Caco-2 (cell line): ENCODE results near the gene SEMA4B. TPM values are rescaled to one million over a fixed set of nuclear protein-coding genes. Genes with fewer than 3 reads are reported as not detected.

Experiments
- BruUV-seq: library from RNA; stranded (reverse); fragments of 400-500 nt; replicated peaks from 2 replicates; lab custom pipeline; 2021; lab: Mats Ljungman, UMichigan
- CTCF ChIA-PET: fragments of 300-600 bp; sonication (Branson Sonifier 250); formaldehyde crosslinking; loops from one replicate; lab custom pipeline; 2022; ENCODE audit warnings: antibody characterized with exemption; lab: Charles Lee
- POLR2A ChIA-PET: fragments of 300-600 bp; sonication (Branson Sonifier 250); formaldehyde crosslinking; loops from one replicate; lab custom pipeline; 2022; ENCODE audit warnings: antibody characterized with exemption; lab: Charles Lee
- DNase-seq, 2 experiments: peaks; one replicate each; pipeline versions ENCODE4 v3.0.0 to v3.0.0-alpha.2; 2020 to 2022
- H3K27me3 ChIP-seq: replicated peaks from 2 replicates; pipeline ENCODE4 v1.6.0; 2011; ENCODE audit warnings: low read length; ENCODE audit not compliant: control insufficient read depth, insufficient read depth
- H3K36me3 ChIP-seq: 2 replicates; pipeline ENCODE4 v1.5.1; 2011; ENCODE audit warnings: low read length; ENCODE audit not compliant: control insufficient read depth, insufficient read depth
- H3K4me1 ChIP-seq: fragments of 250-450 bp; sonication (Bioruptor Pico); 2 replicates; pipeline ENCODE4 v1.5.1; 2020; ENCODE audit warnings: mild to moderate bottlenecking
- H3K4me3 ChIP-seq: 2 replicates; pipeline ENCODE4 v1.5.1; 2011; ENCODE audit warnings: low read depth, mild to moderate bottlenecking, control low read depth, low read length
- H3K9me3 ChIP-seq: fragments of 250-450 bp; sonication (Bioruptor Pico); 2 replicates; pipeline ENCODE4 v1.5.1; 2020; ENCODE audit warnings: mild to moderate bottlenecking, moderate library complexity
- H3K27ac Mint-ChIP-seq: one replicate; pipeline ENCODE4 v1.8.0; 2022; ENCODE audit warnings: mixed read lengths; ENCODE audit not compliant: unreplicated experiment
- H3K27me3 Mint-ChIP-seq: one replicate; pipeline ENCODE4 v1.8.0; 2022; ENCODE audit warnings: mixed read lengths; ENCODE audit not compliant: insufficient read depth, unreplicated experiment
- H3K36me3 Mint-ChIP-seq: one replicate; pipeline ENCODE4 v1.8.0; 2022; ENCODE audit warnings: mild to moderate bottlenecking, mixed read lengths; ENCODE audit not compliant: insufficient read depth, unreplicated experiment
- H3K4me1 Mint-ChIP-seq: one replicate; pipeline ENCODE4 v1.8.0; 2022; ENCODE audit warnings: low read depth, mixed read lengths; ENCODE audit not compliant: unreplicated experiment
- H3K4me3 Mint-ChIP-seq: one replicate; pipeline ENCODE4 v1.8.0; 2022; ENCODE audit warnings: mild to moderate bottlenecking, moderate library complexity, mixed read lengths; ENCODE audit not compliant: unreplicated experiment
- H3K9me3 Mint-ChIP-seq: one replicate; pipeline ENCODE4 v1.8.0; 2022; ENCODE audit warnings: mixed read lengths; ENCODE audit not compliant: unreplicated experiment
- CTCF ChIP-seq, 2 experiments: fragments of 200-600 bp in 1 of 2; IDR thresholded peaks; 1 replicate in 1 of 2; 2 replicates in 1 of 2; pipeline versions ENCODE4 v1.5.1 to v1.8.0; 2011 to 2022; ENCODE audit warnings: antibody characterized with exemption in 1 of 2, control low read depth in 1 of 2, inconsistent platforms in 1 of 2, low read depth in 1 of 2, low read length in 1 of 2, mild to moderate bottlenecking in 1 of 2, moderate library complexity in 1 of 2; ENCODE audit not compliant: insufficient read depth in 1 of 2, severe bottlenecking in 1 of 2, unreplicated experiment in 1 of 2
- intact Hi-C: fragments of 100-400 bp; cut with micrococcal nuclease; formaldehyde crosslinking; loops from one replicate; pipeline ENCODE4 v1.10.0; 2022; ENCODE audit not compliant: unreplicated experiment
- total RNA-seq: library from RNA; stranded (reverse); gene quantifications from 2 replicates; pipeline ENCODE4 v1.2.3, GENCODE V29; 2022

SEMA4B gene
- total RNA-seq, 1 experiment from 2014 or later = 13.9 TPM

- intact Hi-C loops = no loop called here
- Histone ChIP-seq H3K4me1 (no peaks in the 10 kb centered on the region; the same call in 1 of the 2 replicates), H3K27me3 (no peaks in the 10 kb centered on the region), H3K36me3 (no peaks in the 10 kb centered on the region; the same call in 1 of the 2 replicates), H3K4me3 (no peak overlapping the region), H3K9me3 (no peaks in the 10 kb centered on the region)
- H3K9me3 Mint-ChIP-seq = no peaks in the 10 kb centered on the region
- H3K36me3 Mint-ChIP-seq = peaks cover 5% of the 10 kb centered on the region
- H3K27ac Mint-ChIP-seq = no peak overlapping the region
- CTCF ChIA-PET = no interaction called here
- H3K4me1 Mint-ChIP-seq = peaks cover 6% of the 10 kb centered on the region
- POLR2A ChIA-PET = no interaction called here
- TF ChIP-seq CTCF (IDR thresholded peaks at IDR 0.05; ENCODE audit: insufficient read depth in 1 of 2, low read depth in 1 of 2, low read length in 1 of 2, severe bottlenecking in 1 of 2, unreplicated experiment in 1 of 2) = no peak
- no peak for DNase-seq
- H3K4me3 Mint-ChIP-seq = no peak overlapping the region
- no TSS peak for BruUV-seq
- no peaks in the 10 kb centered on the region for H3K27me3 Mint-ChIP-seq
Observed at GRCh38 chr15:90228960-90229359, 27.8 kb downstream of the SEMA4B start.

- POLR2A ChIA-PET = no interaction called here
- Histone ChIP-seq H3K9me3 (no peaks in the 10 kb centered on the region), H3K27me3 (no peaks in the 10 kb centered on the region), H3K4me1 (no peaks in the 10 kb centered on the region; the same call in 1 of the 2 replicates), H3K4me3 (no peak overlapping the region), H3K36me3 (no peaks in the 10 kb centered on the region; the same call in 1 of the 2 replicates)
- intact Hi-C loops = loop anchor here (5.0 kb wide), 1 partner anchor 52 kb away; no protein-coding TSS in a partner anchor
- Mint-ChIP-seq H3K9me3 (no peaks in the 10 kb centered on the region), H3K27me3 (no peaks in the 10 kb centered on the region), H3K36me3 (peaks cover 5% of the 10 kb centered on the region), H3K4me1 (peaks cover 13% of the 10 kb centered on the region), H3K4me3 (no peak overlapping the region), H3K27ac (no peak overlapping the region)
- DNase-seq = no peak
- TF ChIP-seq CTCF (IDR thresholded peaks at IDR 0.05; ENCODE audit: insufficient read depth in 1 of 2, low read depth in 1 of 2, low read length in 1 of 2, severe bottlenecking in 1 of 2, unreplicated experiment in 1 of 2) = no peak
- CTCF ChIA-PET = no interaction called here
- no TSS peak for BruUV-seq
Observed at GRCh38 chr15:90230071-90230494, 29.0 kb downstream of the SEMA4B start.

DNA sequence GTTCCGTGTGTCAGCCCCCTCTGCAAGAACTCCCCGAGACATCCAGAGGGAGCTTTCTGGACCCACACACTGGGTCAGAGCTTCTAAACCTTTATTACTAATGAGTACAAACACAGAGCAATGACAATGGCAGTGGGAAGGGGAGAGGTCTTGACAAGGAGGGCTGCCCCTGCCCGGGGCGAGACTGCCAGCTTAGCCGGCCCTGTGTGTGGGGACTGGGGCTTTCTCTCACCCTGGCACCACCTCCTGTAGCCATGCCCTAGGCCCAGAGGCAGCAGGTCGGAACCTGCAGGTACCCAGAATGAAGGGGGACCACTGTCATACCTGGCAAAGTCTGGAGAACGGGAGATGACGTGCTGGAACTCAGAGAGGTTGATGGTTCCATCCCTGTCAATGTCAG is 29.5 kb downstream of the SEMA4B start:
- Mint-ChIP-seq H3K27ac (no peak overlapping the region), H3K27me3 (no peaks in the 10 kb centered on the region), H3K36me3 (peaks cover 3% of the 10 kb centered on the region), H3K4me3 (no peak overlapping the region), H3K4me1 (peaks cover 16% of the 10 kb centered on the region), H3K9me3 (no peaks in the 10 kb centered on the region)
- no peaks in the 10 kb centered on the region for H3K9me3 ChIP-seq
- H3K36me3 ChIP-seq = no peaks in the 10 kb centered on the region; the same call in 1 of the 2 replicates
- H3K27me3 ChIP-seq = no peaks in the 10 kb centered on the region
- intact Hi-C loops = loop anchor here (5.0 kb wide), 1 partner anchor 52 kb away; no protein-coding TSS in a partner anchor
- TF ChIP-seq CTCF (IDR thresholded peaks at IDR 0.05; ENCODE audit: insufficient read depth in 1 of 2, low read depth in 1 of 2, low read length in 1 of 2, severe bottlenecking in 1 of 2, unreplicated experiment in 1 of 2) = no peak
- DNase-seq = no peak
- POLR2A ChIA-PET = no interaction called here
- H3K4me3 ChIP-seq = no peak overlapping the region
- no TSS peak for BruUV-seq
- CTCF ChIA-PET = no interaction called here
- no peaks in the 10 kb centered on the region; the same call in 1 of the 2 replicates for H3K4me1 ChIP-seq
